Endothelial cell of umbilical vein (primary cell): ENCODE results near the gene DCAF4. TPM values are rescaled to one million over a fixed set of nuclear protein-coding genes. Genes with fewer than 3 reads are reported as not detected.

Experiments used
- BruUV-seq: library from RNA; stranded (reverse); fragments of 400-500 nt; replicated peaks from 2 replicates; lab custom pipeline; 2021; lab: Mats Ljungman, UMichigan
- CTCF ChIA-PET: fragments of 300-600, 350-600 bp; sonication (Branson Sonifier 250); formaldehyde crosslinking; loops from one replicate; lab custom pipeline; 2021; ENCODE audit warnings: antibody characterized with exemption, inconsistent platforms; lab: Charles Lee
- POLR2A ChIA-PET: fragments of 300-600, 350-600 bp; sonication (Branson Sonifier 250); formaldehyde crosslinking; loops from one replicate; lab custom pipeline; 2021; ENCODE audit warnings: antibody characterized with exemption, inconsistent platforms; lab: Charles Lee
- DNase-seq: peaks from one replicate; pipeline ENCODE4 v3.0.0-alpha.2; 2011; ENCODE audit warnings: low read depth, low spot score
- FAIRE-seq: peaks from 2 replicates; lab custom pipeline; 2011; peaks lifted over from hg19 to GRCh38; lab: Jason Lieb, UNC
- H2AFZ ChIP-seq: 2 replicates; pipeline ENCODE4 v1.6.0; 2012; ENCODE audit warnings: low read depth, low read length, control low read depth, inconsistent platforms
- H3K27ac ChIP-seq: 2 replicates; pipeline ENCODE4 v1.5.1; 2011; ENCODE audit warnings: low read depth, mild to moderate bottlenecking, control low read depth, low read length, moderate library complexity; ENCODE audit not compliant: insufficient read depth
- H3K27me3 ChIP-seq, 2 experiments: 2 replicates each; pipeline versions ENCODE4 v1.6.0 to v1.6.1; 2011; ENCODE audit warnings: low read length in 2 of 2, mixed read lengths in 1 of 2; ENCODE audit not compliant: control insufficient read depth in 2 of 2, insufficient read depth in 2 of 2
- H3K36me3 ChIP-seq, 2 experiments: 2 replicates in 1 of 2; 3 replicates in 1 of 2; pipeline ENCODE4 v1.5.1; 2011; ENCODE audit warnings: low read length in 2 of 2, mild to moderate bottlenecking in 1 of 2, moderate library complexity in 1 of 2; ENCODE audit not compliant: control insufficient read depth in 2 of 2, insufficient read depth in 2 of 2; ENCODE audit errors: extremely low read depth in 1 of 2
- H3K4me1 ChIP-seq: 3 replicates; pipeline ENCODE4 v1.5.1; 2011; ENCODE audit warnings: mild to moderate bottlenecking, low read length; ENCODE audit not compliant: control insufficient read depth, insufficient read depth; ENCODE audit errors: extremely low read depth
- H3K4me2 ChIP-seq: 2 replicates; pipeline ENCODE4 v1.6.1; 2011; ENCODE audit warnings: low read length, control low read depth, mixed read lengths; ENCODE audit not compliant: insufficient read depth
- H3K4me3 ChIP-seq, 3 experiments: fragments of 200-600 bp in 1 of 3; sonication (generic), shearing (Covaris generic) in 1 of 3; replicated peaks in 1 of 3; 2 replicates each; pipeline ENCODE4 v1.5.1; 2011 to 2016; ENCODE audit warnings: control low read depth in 3 of 3, low read length in 3 of 3, mild to moderate bottlenecking in 2 of 3, inconsistent platforms in 1 of 3, low read depth in 1 of 3, moderate library complexity in 1 of 3; ENCODE audit not compliant: insufficient read depth in 1 of 3
- H3K79me2 ChIP-seq: 2 replicates; pipeline ENCODE4 v1.6.0; 2012; ENCODE audit warnings: low read length, inconsistent platforms; ENCODE audit not compliant: control insufficient read depth, insufficient read depth
- H3K9ac ChIP-seq: replicated peaks from 2 replicates; pipeline ENCODE3; 2011; ENCODE audit warnings: low read length, control low read depth; ENCODE audit not compliant: insufficient read depth; ENCODE audit errors: extremely low read depth
- H3K9me1 ChIP-seq: replicated peaks from 3 replicates; pipeline ENCODE4 v1.6.0; 2011; ENCODE audit warnings: mild to moderate bottlenecking, low read length; ENCODE audit not compliant: control insufficient read depth, insufficient read depth; ENCODE audit errors: extremely low read depth
- H3K9me3 ChIP-seq: replicated peaks from 2 replicates; pipeline ENCODE4 v1.5.1; 2012; ENCODE audit warnings: low read length, inconsistent platforms; ENCODE audit not compliant: control insufficient read depth, insufficient read depth
- H4K20me1 ChIP-seq: replicated peaks from 2 replicates; pipeline ENCODE3; 2011; ENCODE audit warnings: mild to moderate bottlenecking, low read length; ENCODE audit not compliant: control insufficient read depth, insufficient read depth; ENCODE audit errors: extremely low read depth
- CTCF ChIP-seq, 2 donors: IDR thresholded peaks; 1 replicate in 1 of 2; 2 replicates in 1 of 2; pipeline ENCODE4 v1.5.1; 2011; ENCODE audit warnings: low read length in 2 of 2, mild to moderate bottlenecking in 2 of 2, moderate library complexity in 2 of 2, control low read depth in 1 of 2, inconsistent platforms in 1 of 2, low read depth in 1 of 2; ENCODE audit not compliant: insufficient read depth in 1 of 2; ENCODE audit errors: extremely low read depth in 1 of 2
- EZH2 ChIP-seq: IDR thresholded peaks from 2 replicates; pipeline ENCODE4 v1.6.1; 2012; ENCODE audit warnings: borderline replicate concordance, low read depth, mild to moderate bottlenecking, moderate library complexity, low read length, inconsistent platforms; ENCODE audit not compliant: severe bottlenecking
- GATA2 ChIP-seq: IDR thresholded peaks from 2 replicates; pipeline ENCODE4 v1.7.0; 2011; ENCODE audit warnings: low read depth, mild to moderate bottlenecking, moderate library complexity, mixed read lengths, low read length; ENCODE audit not compliant: insufficient read length, insufficient read depth
- POLR2A ChIP-seq: IDR thresholded peaks from 2 replicates; pipeline ENCODE4 v1.6.1; 2012; ENCODE audit warnings: low read depth, mild to moderate bottlenecking, control low read depth, low read length
- dilution Hi-C: fragments of 300-500 bp; cut with MboI; formaldehyde crosslinking; loops from one replicate; pipeline ENCODE4 v1.15.0; 2019; ENCODE audit warnings: low sequenced_read_pairs; ENCODE audit not compliant: extremely low pct_ligation_motif_present
- intact Hi-C: fragments of 100-400 bp; cut with micrococcal nuclease; formaldehyde crosslinking; loops from one replicate; pipeline ENCODE4 v1.10.0; 2022
- polyA plus RNA-seq, 4 experiments: library from polyadenylated mRNA; depleted of rRNA in 3 of 4; stranded (reverse) in 3 of 4; unstranded in 1 of 4; fragments of >200 nt; gene quantifications; 2 replicates each; pipeline versions ENCODE4 v1.2.1 to v1.2.3, GENCODE V29; 2011 to 2012; ENCODE audit warnings: missing spikeins in 1 of 4
- total RNA-seq: library from RNA; stranded (reverse); gene quantifications from 2 replicates; pipeline ENCODE4 v1.2.3, GENCODE V29; 2021

Gene DCAF4
- total and polyA plus RNA-seq, 2 donors (not counting 3 experiments of a cell fraction or from before 2014, with no cell fraction given): 8.6 to 15.8 TPM

DNA sequence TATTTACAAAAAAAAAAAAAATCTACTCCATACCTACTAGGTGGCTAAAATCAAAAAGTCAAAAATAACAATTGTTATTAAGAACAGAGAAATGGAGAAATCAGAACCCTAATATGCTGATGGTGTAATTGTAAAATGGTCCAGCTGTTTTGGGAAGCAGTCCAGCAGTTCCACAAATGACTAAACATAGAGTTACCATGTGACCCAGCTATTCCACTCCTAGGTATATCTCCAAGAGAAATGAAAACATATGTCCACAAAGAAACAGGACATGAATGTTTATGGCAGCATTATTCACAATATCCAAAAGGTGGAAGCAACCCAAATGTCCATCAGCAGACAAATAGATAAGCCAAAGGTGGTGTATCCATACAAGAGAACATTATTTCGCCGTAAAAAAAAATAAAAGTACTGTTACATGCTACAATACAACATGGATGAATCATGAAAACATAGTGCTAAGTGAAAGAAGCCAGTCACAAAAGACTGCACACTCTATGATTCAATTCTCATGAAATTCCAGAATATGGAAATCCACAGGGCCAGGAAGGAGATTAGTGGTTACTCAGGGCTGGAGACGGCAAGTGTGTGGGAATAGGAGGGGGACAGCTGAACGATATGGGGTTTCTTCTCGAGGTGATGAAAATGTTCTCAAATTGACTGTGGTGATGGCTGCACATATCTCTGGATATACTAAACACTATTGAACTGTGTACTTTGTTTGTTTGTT lies 23.3 kb upstream of the DCAF4 start:
- H2AFZ ChIP-seq: no peak overlapping the region
- H3K79me2 ChIP-seq: no peaks in the 10 kb centered on the region
- TF ChIP-seq CTCF (IDR thresholded peaks at IDR 0.05; ENCODE audit: extremely low read depth in 1 of 2, insufficient read depth in 1 of 2, low read depth in 1 of 2, low read length in 2 of 2): no peak
- no peak for TF ChIP-seq POLR2A
- TF ChIP-seq EZH2: no peak
- TF ChIP-seq GATA2: no peak
- POLR2A ChIA-PET: interaction anchor here (0.7 kb wide), 1 partner anchor 9 kb away, joined by 3 read pairs; the partner anchor contains the start of gene DPF3
- H3K4me2 ChIP-seq: no peak overlapping the region
- CTCF ChIA-PET: interaction anchor here (0.5 to 5.0 kb wide), 8 partner anchors 10 to 388 kb away, joined by 3 to 377 read pairs (median 6); partner anchors contain the start of gene DPF3
- DNase-seq: no peak
- intact Hi-C loops: no loop called here
- H3K9ac ChIP-seq: no peak overlapping the region
- no peaks in the 10 kb centered on the region for H3K9me3 ChIP-seq
- no TSS peak for BruUV-seq
- H3K27me3 ChIP-seq: no peaks in the 10 kb centered on the region
- no peaks in the 10 kb centered on the region for H3K4me1 ChIP-seq
- no peaks in the 10 kb centered on the region for H3K36me3 ChIP-seq
- H3K27ac ChIP-seq: no peak overlapping the region
- FAIRE-seq: no peak
- no peaks in the 10 kb centered on the region for H3K9me1 ChIP-seq
- dilution Hi-C loops: no loop called here
- no peak overlapping the region for H3K4me3 ChIP-seq
- no peaks in the 10 kb centered on the region for H4K20me1 ChIP-seq
